GM19324 (cell line): ENCODE measurements around the gene DRC3.

Source experiments
- ATAC-seq: cut with Tn5 transposase; IDR thresholded peaks from one replicate; pipeline ENCODE4 v1.9.1; 2021; ENCODE audit warnings: mild to moderate bottlenecking, moderate library complexity; ENCODE audit not compliant: unreplicated experiment, low FRiP score

The DRC3 gene

GRCh38 chr17:18039535-18040260 lies 67.0 kb downstream of the DRC3 start:
- peak; percentile 44 for ATAC-seq

- no peak for ATAC-seq
Observed at GRCh38 chr17:18040261-18040858, 67.7 kb downstream of the DRC3 start.

DNA sequence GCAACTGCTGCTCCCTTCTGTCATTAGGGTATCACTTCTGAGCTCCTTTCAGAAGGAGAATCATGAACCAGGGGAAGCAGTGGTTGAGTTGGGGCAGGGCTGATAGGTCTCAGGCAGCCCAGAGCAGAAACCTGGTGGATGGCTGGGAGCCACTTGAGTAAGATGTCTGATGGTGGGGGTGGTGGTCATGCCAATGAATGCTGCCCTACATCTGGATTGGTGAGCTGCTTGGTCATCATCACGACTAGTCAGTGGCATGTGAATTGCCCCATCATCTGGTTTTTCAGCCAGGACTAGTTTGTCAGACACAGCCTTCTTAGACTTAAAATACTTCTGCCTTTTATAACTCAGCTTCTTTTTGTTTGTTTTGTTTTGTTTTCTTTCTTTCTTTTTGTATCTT lies 69.1 kb downstream of the DRC3 start:
- ATAC-seq = no peak

GRCh38 chr17:18042983-18043382 lies 70.3 kb downstream of the DRC3 start:
- no peak for ATAC-seq

DNA sequence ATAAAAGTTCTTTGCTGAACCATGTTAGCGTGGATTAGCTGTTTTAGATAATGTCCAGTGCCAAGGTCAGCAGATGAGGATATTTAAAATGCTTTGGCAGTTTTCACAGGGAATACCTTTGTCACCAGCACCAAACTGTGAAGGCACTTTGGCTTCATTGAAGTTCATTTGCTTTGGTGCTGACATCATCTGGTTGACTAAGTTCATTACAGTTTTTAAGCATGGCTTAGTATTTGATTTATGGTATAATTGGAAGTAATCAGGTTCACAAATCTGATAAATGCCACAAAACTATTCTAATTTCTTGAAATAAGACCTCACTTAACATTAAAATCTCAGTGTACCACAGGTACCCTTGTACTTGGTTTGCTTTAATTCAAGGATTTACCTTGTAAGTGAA lies 70.8 kb downstream of the DRC3 start:
- ATAC-seq = no peak

DNA sequence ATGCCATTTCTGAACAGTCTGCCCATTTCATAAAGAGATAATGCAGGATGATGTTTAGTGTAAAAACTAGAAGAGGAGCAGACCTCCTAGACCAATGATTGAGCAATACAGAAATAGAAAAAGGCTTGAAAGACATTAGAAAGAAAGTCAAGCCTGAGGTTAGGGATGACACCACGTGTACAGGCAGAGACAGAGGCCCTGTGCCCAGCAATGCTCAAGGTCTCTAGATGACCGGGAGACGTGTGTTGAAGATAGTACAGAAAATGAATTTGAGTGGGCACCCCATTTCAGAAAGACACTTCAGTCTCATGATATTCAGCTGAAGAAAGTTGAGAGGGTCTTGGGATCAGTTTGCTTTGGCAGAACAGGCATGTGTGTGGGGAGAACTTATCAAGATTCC lies 71.9 kb downstream of the DRC3 start:
- ATAC-seq = no peak

DNA sequence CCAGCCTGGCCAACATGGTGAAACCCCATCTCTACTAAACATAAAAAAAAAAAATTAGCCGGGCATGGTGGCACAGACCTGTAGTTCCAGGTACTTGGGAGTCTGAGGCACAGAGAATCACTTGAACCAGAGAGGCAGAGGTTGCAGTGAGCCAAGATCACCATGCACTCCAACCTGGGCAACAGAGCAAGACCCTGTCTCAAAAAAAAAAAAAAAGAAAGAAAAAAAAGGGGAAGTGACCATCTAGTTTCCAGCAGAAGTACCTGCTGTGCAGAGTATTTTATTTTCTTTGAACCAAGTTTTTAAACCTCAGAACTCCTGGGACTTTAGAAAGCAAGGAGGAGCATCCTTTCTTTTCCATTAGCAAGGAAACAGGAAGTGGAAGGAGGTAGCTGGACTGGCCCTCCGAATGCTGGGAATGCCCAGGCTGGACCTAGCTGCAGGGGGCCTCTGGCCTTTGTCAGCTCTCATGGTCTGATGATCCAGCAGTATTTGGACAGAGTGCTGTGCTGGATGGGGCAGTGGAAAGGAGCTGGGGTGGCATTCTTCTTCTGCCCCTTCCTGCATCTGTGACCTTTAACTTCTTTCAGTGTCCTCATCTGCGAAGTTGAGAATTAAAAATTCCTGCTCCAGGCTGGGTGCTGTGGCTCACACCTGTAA lies 73.2 kb downstream of the DRC3 start:
- no peak for ATAC-seq

DNA sequence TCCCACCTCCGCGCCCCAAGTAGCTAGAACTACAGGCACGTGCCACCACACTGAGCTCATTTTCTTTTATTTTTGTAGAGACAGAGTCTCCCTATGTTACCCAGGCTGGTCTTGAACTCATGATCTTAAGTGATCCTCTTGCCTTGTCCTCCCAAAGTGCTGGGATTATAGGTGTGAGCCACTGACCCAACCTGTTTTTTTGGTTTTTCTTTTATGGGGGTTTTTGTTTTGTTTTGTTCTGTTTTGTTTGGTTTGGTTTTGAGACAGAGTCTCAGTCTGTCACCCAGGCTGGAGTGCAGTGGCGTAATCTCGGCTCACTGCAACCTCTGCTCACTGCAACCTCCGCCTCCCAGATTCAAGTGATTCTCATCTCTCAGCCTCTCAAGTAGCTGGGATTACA lies 82.9 kb downstream of the DRC3 start:
- no peak for ATAC-seq

GRCh38 chr17:18056214-18056613 lies 83.6 kb downstream of the DRC3 start:
- ATAC-seq = no peak

GRCh38 chr17:18059283-18059682 lies 86.6 kb downstream of the DRC3 start:
- ATAC-seq = no peak

- ATAC-seq = no peak
Observed at GRCh38 chr17:18064053-18064452, 91.4 kb downstream of the DRC3 start.

DNA sequence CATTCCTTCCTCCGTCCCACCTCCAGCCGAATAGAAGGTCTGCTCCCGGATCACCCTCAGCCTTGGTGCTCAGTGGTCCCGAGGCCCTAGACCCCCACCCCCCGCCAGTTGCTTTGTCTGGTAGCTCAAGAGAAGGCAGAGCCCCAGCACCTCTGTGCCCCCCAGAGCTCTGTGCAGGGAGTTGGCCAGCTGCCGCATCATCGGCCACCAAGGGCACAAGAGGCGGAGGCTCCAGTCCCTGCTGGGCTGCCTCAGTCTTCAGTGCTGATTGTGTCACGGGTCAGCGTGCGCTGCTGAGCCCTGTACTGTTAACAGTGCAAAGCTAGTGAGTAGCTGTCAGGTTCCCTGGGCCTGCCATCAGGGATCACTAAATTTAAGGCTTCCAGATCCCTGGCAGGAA lies 92.9 kb downstream of the DRC3 start:
- ATAC-seq = no peak
